GM20000 (cell line): ENCODE data around the gene ATP8B4.

ENCODE experiments used
- DNase-seq: peaks from one replicate; pipeline ENCODE4 v3.0.0; 2012; ENCODE audit warnings: low spot score
- CTCF ChIP-seq: IDR thresholded peaks from 2 replicates; pipeline ENCODE4 v1.5.1; 2012; ENCODE audit warnings: mild to moderate bottlenecking, control low read depth; ENCODE audit errors: extremely low read depth, missing control alignments

The ATP8B4 gene

GRCh38 chr15:49895347-49896223 is 223.4 kb downstream of the ATP8B4 start:
- TF ChIP-seq CTCF = no peak
- DNase-seq = no peak

DNA sequence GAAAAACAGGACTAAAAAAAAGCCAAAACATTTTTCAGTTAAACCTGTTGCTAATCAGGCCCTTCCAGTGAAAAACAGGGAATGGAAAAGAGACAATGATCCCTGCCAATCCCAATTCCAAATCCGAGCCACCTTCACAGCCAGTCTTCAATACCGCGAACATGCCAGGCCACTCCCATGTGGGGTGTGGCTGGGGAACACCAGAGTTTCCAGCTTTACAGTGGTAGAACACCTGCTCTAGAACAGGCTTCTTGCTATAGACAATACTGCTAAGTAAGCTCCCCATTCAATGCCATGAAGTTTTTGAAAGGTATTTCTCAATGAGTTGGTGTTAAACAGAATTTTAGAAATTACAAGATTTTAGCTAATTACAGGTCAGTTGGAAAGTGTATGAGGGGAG is 228.3 kb downstream of the ATP8B4 start:
- no peak for TF ChIP-seq CTCF
- no peak for DNase-seq

DNA sequence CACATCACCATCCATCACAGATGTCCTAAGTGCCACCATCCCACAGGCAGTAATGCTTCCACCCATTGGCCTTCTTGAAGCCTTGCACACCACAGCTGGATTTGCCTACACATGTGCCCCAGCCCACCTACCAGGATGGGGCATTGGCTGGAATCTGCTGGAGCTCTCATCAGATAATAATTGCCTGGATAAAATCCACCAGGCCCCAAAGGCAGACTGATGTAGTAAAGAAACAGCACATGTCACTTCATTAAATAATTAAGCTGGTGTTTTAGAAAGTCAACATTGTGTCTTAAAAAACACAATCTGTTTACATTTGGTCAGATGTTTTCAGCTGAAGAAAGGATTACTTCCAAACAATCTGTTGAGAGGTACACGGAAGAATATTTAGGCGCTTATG is 229.5 kb downstream of the ATP8B4 start:
- no peak for TF ChIP-seq CTCF
- DNase-seq = no peak

GRCh38 chr15:49888734-49889133 is 230.3 kb downstream of the ATP8B4 start:
- DNase-seq = no peak
- TF ChIP-seq CTCF = no peak

DNA sequence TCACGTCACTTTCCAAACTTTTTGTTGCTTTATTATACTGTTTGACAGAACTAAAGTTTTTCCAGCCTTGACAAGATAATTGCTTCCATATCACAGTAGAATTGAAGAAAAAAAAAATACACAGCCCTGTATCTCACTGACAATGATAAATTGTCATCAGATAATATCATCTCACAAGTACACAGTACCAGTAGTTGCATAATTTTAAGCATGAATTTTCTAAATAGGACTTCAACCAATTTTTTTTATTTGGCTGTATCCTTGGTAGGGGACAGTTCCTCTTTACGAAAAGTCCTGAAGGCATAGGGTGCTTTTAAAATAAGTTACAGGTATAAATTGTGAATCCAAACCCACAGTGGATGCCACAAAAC is 230.7 kb downstream of the ATP8B4 start:
- no peak for TF ChIP-seq CTCF
- DNase-seq = no peak

- TF ChIP-seq CTCF = no peak
These were observed 231.2 kb downstream of the ATP8B4 start for GRCh38 chr15:49887659-49888322.

DNA sequence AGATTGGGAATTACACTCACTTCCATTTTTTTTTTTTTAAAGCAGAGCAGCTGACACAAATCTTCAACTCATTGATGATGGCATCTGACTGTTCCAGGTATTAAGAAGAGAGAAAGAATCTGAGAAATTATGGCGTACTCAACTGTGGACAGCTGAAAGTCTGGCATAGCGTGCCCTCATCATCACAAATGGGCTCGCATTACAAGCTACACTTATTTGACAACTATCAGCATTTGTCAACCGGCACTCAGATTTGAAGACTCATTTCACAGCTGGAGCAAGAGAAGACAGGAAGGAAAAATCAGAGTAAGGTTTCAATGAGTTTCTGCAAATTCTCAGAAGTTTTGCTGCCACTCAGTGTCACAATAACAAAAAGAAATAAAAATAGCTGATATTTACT is 235.9 kb downstream of the ATP8B4 start:
- no peak for DNase-seq
- no peak for TF ChIP-seq CTCF

More at GRCh38 chr15:49887659-49888322, 231.2 kb downstream of the ATP8B4 start:
- no peak for DNase-seq
